HCT116 (cell line): ENCODE data around the gene ROMO1.

Source experiments
- ATF3 ChIP-seq: IDR thresholded peaks from 2 replicates; pipeline ENCODE4 v1.6.1; 2012
- CTCF ChIP-seq, 3 experiments: fragments of 200-600 bp in 1 of 3; sonication (generic) in 1 of 3; IDR thresholded peaks in 2 of 3; conservative IDR thresholded peaks in 1 of 3; 2 replicates each; pipeline ENCODE4 v1.5.1; 2012 to 2017; ENCODE audit warnings: low read depth in 2 of 3, low read length in 2 of 3, antibody characterized with exemption in 1 of 3, borderline replicate concordance in 1 of 3, control low read depth in 1 of 3, mild to moderate bottlenecking in 1 of 3, mixed read lengths in 1 of 3, mixed run types in 1 of 3, moderate library complexity in 1 of 3; ENCODE audit not compliant: insufficient read depth in 1 of 3
- EGR1 ChIP-seq: IDR thresholded peaks from 2 replicates; pipeline ENCODE4 v1.6.1; 2012; ENCODE audit warnings: low read depth
- ELF1 ChIP-seq: IDR thresholded peaks from 2 replicates; pipeline ENCODE4 v1.6.1; 2012; ENCODE audit warnings: low read depth, borderline replicate concordance
- EZH2 ChIP-seq: fragments of 200-600 bp; sonication (generic); IDR thresholded peaks from 2 replicates; pipeline ENCODE4 v1.6.1; 2017; ENCODE audit warnings: antibody characterized with exemption, mixed run types
- JUND ChIP-seq: IDR thresholded peaks from 2 replicates; pipeline ENCODE4 v1.6.1; 2012
- MAX ChIP-seq: IDR thresholded peaks from 2 replicates; pipeline ENCODE4 v1.6.1; 2012
- POLR2A ChIP-seq: IDR thresholded peaks from 2 replicates; pipeline ENCODE4 v1.7.0; 2011; ENCODE audit warnings: borderline replicate concordance; ENCODE audit not compliant: insufficient read depth, insufficient read length; ENCODE audit errors: extremely low read depth
- POLR2AphosphoS5 ChIP-seq: IDR thresholded peaks from 2 replicates; pipeline ENCODE4 v1.6.1; 2011; ENCODE audit warnings: mild to moderate bottlenecking, low read depth, low read length, moderate library complexity
- REST ChIP-seq: IDR thresholded peaks from 2 replicates; pipeline ENCODE4 v1.6.1; 2012; ENCODE audit warnings: low read depth
- SIN3A ChIP-seq: IDR thresholded peaks from 2 replicates; pipeline ENCODE4 v1.6.1; 2012; ENCODE audit warnings: low read depth
- SP1 ChIP-seq: IDR thresholded peaks from 2 replicates; pipeline ENCODE4 v1.6.1; 2012; ENCODE audit warnings: low read depth
- TCF7L2 ChIP-seq: IDR thresholded peaks from 2 replicates; pipeline ENCODE4 v1.7.0; 2011; ENCODE audit warnings: borderline replicate concordance, inconsistent platforms; ENCODE audit not compliant: insufficient read depth, insufficient read length; ENCODE audit errors: extremely low read depth
- ZNF274 ChIP-seq: fragments of 200-500 bp; sonication (Bioruptor generic); IDR thresholded peaks from 2 replicates; pipeline ENCODE4 v1.6.1; 2014; ENCODE audit warnings: mild to moderate bottlenecking, low read depth, low read length, inconsistent platforms

GRCh38 chr20:35718972-35719635, 19.9 kb downstream of the ROMO1 start:
- no peak for TF ChIP-seq POLR2AphosphoS5
- TF ChIP-seq CTCF (IDR thresholded peaks at IDR 0.05 in 2 of 3, conservative IDR thresholded peaks at IDR 0.05 in 1 of 3; ENCODE audit: borderline replicate concordance in 1 of 3, insufficient read depth in 1 of 3, low read depth in 2 of 3, low read length in 2 of 3) = no peak
- no peak for TF ChIP-seq EZH2
- TF ChIP-seq SIN3A = no peak
- no peak for TF ChIP-seq MAX
- no peak for TF ChIP-seq POLR2A
- TF ChIP-seq JUND = no peak
- TF ChIP-seq ZNF274 = no peak
- TF ChIP-seq TCF7L2 = no peak
- no peak for TF ChIP-seq ELF1
- no peak for TF ChIP-seq ATF3
- TF ChIP-seq EGR1 = no peak
- no peak for TF ChIP-seq SP1
- TF ChIP-seq REST = no peak
